Skeletal muscle tissue (tissue), 4 donors: ENCODE results near the gene MAP4K1. TPM values are rescaled to one million over a fixed set of nuclear protein-coding genes. Genes with fewer than 3 reads are reported as not detected.

Experiments
- H3K27ac ChIP-seq: one replicate; pipeline ENCODE4 v1.7.0; 2013; ENCODE audit warnings: mild to moderate bottlenecking, low read depth, low read length, inconsistent platforms
- H3K27me3 ChIP-seq, 3 donors: one replicate each; pipeline ENCODE4 v1.7.0; 2013; ENCODE audit warnings: low read length in 3 of 3; ENCODE audit not compliant: control insufficient read depth in 3 of 3, insufficient read depth in 3 of 3
- H3K36me3 ChIP-seq, 3 donors: one replicate each; pipeline ENCODE4 v1.7.0; 2013; ENCODE audit warnings: low read length in 3 of 3; ENCODE audit not compliant: control insufficient read depth in 3 of 3, insufficient read depth in 3 of 3
- H3K4me1 ChIP-seq, 3 donors: one replicate each; pipeline ENCODE4 v1.7.0; 2013; ENCODE audit warnings: low read length in 3 of 3, mild to moderate bottlenecking in 3 of 3; ENCODE audit not compliant: control insufficient read depth in 3 of 3, insufficient read depth in 3 of 3
- H3K4me3 ChIP-seq, 3 donors: one replicate each; pipeline ENCODE4 v1.7.0; 2013; ENCODE audit warnings: low read length in 3 of 3
- H3K9ac ChIP-seq, 3 donors: one replicate each; pipeline ENCODE4 v1.7.0; 2013; ENCODE audit warnings: low read length in 3 of 3, mild to moderate bottlenecking in 3 of 3, moderate library complexity in 2 of 3, low read depth in 1 of 3
- H3K9me3 ChIP-seq, 3 donors: one replicate each; pipeline ENCODE4 v1.7.0; 2013; ENCODE audit warnings: low read length in 3 of 3; ENCODE audit not compliant: control insufficient read depth in 3 of 3
- total RNA-seq: library from RNA; depleted of rRNA; stranded (reverse); fragments of >200 nt; gene quantifications from one replicate; pipeline ENCODE4 v1.2.3, GENCODE V29; 2014
- donor health status: Osteomylitis.

The MAP4K1 gene
- total RNA-seq, 1 donor from 2014 or later = under 0.01 TPM

GRCh38 chr19:38538793-38539528 lies 78.8 kb downstream of the MAP4K1 start:
- H3K9ac ChIP-seq = no peak overlapping the region
- H3K27ac ChIP-seq = no peak overlapping the region
- H3K27me3 ChIP-seq = no peaks in the 10 kb centered on the region
- H3K4me3 ChIP-seq = no peak overlapping the region
- peaks cover 0 to 7% (median 2%) of the 10 kb centered on the region in 3 donors for H3K4me1 ChIP-seq
- H3K9me3 ChIP-seq = no peaks in the 10 kb centered on the region
- peaks cover 57 to 72% (median 65%) of the 10 kb centered on the region in 3 donors for H3K36me3 ChIP-seq

- no peaks in the 10 kb centered on the region for H3K27me3 ChIP-seq
- peaks cover 51 to 66% (median 60%) of the 10 kb centered on the region in 3 donors for H3K36me3 ChIP-seq
- no peaks in the 10 kb centered on the region for H3K9me3 ChIP-seq
- H3K27ac ChIP-seq = no peak overlapping the region
- H3K9ac ChIP-seq = no peak overlapping the region
- H3K4me1 ChIP-seq = peaks cover 0 to 2% (median 0%) of the 10 kb centered on the region in 3 donors
- no peak overlapping the region for H3K4me3 ChIP-seq
Observed at GRCh38 chr19:38538386-38538785, 79.4 kb downstream of the MAP4K1 start.

Other genes with a start within 250 kb of the MAP4K1 start
- 129 TPM for gene PSMD8, start 243.4 kb downstream of the MAP4K1 start, total RNA-seq
- not detected for gene GGN, start 229.9 kb downstream of the MAP4K1 start, total RNA-seq
- gene SPRED3, start 229.3 kb downstream of the MAP4K1 start, total RNA-seq = not detected
- 4.7 TPM for gene FAM98C, start 214.9 kb downstream of the MAP4K1 start, total RNA-seq
- 1.0 TPM for gene RASGRP4, start 191.7 kb downstream of the MAP4K1 start, total RNA-seq
- gene RYR1, start 184.3 kb downstream of the MAP4K1 start, total RNA-seq = 243 TPM
- 314 TPM for gene EIF3K, start 1.2 kb upstream of the MAP4K1 start, total RNA-seq
- 42.3 TPM for gene ACTN4, start 29.7 kb upstream of the MAP4K1 start, total RNA-seq
- 0.52 TPM for gene CAPN12, start 126.5 kb upstream of the MAP4K1 start, total RNA-seq
- gene LGALS7, start 155.6 kb upstream of the MAP4K1 start, total RNA-seq = 1.0 TPM
- gene LGALS7B, start 171.2 kb upstream of the MAP4K1 start, total RNA-seq = not detected
- not detected for gene LGALS4, start 195.0 kb upstream of the MAP4K1 start, total RNA-seq
- gene ECH1, start 213.8 kb upstream of the MAP4K1 start, total RNA-seq = 36.5 TPM
- 195 TPM for gene HNRNPL, start 232.0 kb upstream of the MAP4K1 start, total RNA-seq